H9 (cell line): ENCODE results near the gene VEGFA. TPM values are rescaled to one million over a fixed set of nuclear protein-coding genes. Genes with fewer than 3 reads are reported as not detected.

Experiments
- DNase-seq: peaks from one replicate; pipeline ENCODE4 v3.0.0-alpha.2; 2017
- H2AFZ ChIP-seq: one replicate; pipeline ENCODE4 v1.6.1; 2013; ENCODE audit warnings: mild to moderate bottlenecking, low read length, control low read depth, moderate library complexity
- H2AK5ac ChIP-seq: 2 replicates; pipeline ENCODE4 v1.6.1; 2013; ENCODE audit warnings: low read length, control low read depth, mixed read lengths; ENCODE audit not compliant: insufficient read length
- H2BK120ac ChIP-seq: one replicate; pipeline ENCODE4 v1.6.1; 2013; ENCODE audit warnings: low read depth, mild to moderate bottlenecking, low read length, control low read depth, inconsistent platforms; ENCODE audit not compliant: poor library complexity, severe bottlenecking
- H2BK12ac ChIP-seq: 2 replicates; pipeline ENCODE4 v1.6.1; 2013; ENCODE audit warnings: low read length, control low read depth, mixed read lengths, low read depth; ENCODE audit not compliant: insufficient read length
- H2BK15ac ChIP-seq: 2 replicates; pipeline ENCODE4 v1.6.1; 2013; ENCODE audit warnings: low read depth, low read length, control low read depth
- H2BK20ac ChIP-seq: one replicate; pipeline ENCODE4 v1.6.1; 2013; ENCODE audit warnings: low read depth, mild to moderate bottlenecking, low read length, control low read depth, inconsistent platforms; ENCODE audit not compliant: poor library complexity, severe bottlenecking
- H2BK5ac ChIP-seq: 2 replicates; pipeline ENCODE4 v1.6.1; 2013; ENCODE audit warnings: low read length, control low read depth, mixed read lengths; ENCODE audit not compliant: insufficient read length
- H3K14ac ChIP-seq: 2 replicates; pipeline ENCODE4 v1.6.1; 2013; ENCODE audit warnings: low read length, control low read depth; ENCODE audit not compliant: insufficient read depth
- H3K18ac ChIP-seq: 2 replicates; pipeline ENCODE4 v1.6.1; 2013; ENCODE audit warnings: low read depth, mild to moderate bottlenecking, mixed read lengths, low read length, control low read depth; ENCODE audit not compliant: insufficient read length
- H3K23ac ChIP-seq: 2 replicates; pipeline ENCODE4 v1.6.1; 2013; ENCODE audit warnings: low read length, control low read depth, mixed read lengths, low read depth; ENCODE audit not compliant: insufficient read length
- H3K23me2 ChIP-seq: 2 replicates; pipeline ENCODE4 v1.6.1; 2013; ENCODE audit warnings: low read depth, mild to moderate bottlenecking, mixed read lengths, low read length, control low read depth; ENCODE audit not compliant: insufficient read length, poor library complexity, severe bottlenecking
- H3K27ac ChIP-seq: 2 replicates; pipeline ENCODE4 v1.5.1; 2013; ENCODE audit warnings: low read length, control low read depth, mixed read lengths, low read depth; ENCODE audit not compliant: insufficient read length
- H3K27me3 ChIP-seq: 2 replicates; pipeline ENCODE4 v1.6.1; 2013; ENCODE audit warnings: low read length, control low read depth, inconsistent platforms; ENCODE audit not compliant: insufficient read depth
- H3K4ac ChIP-seq: 2 replicates; pipeline ENCODE4 v1.6.1; 2013; ENCODE audit warnings: low read depth, mild to moderate bottlenecking, control low read depth, inconsistent platforms, low read length, moderate library complexity
- H3K4me1 ChIP-seq: 2 replicates; pipeline ENCODE4 v1.6.1; 2013; ENCODE audit warnings: low read length, control low read depth, inconsistent platforms; ENCODE audit not compliant: insufficient read depth
- H3K4me2 ChIP-seq: 2 replicates; pipeline ENCODE4 v1.6.1; 2013; ENCODE audit warnings: low read length, control low read depth, mixed read lengths; ENCODE audit not compliant: insufficient read length, insufficient read depth
- H3K56ac ChIP-seq: 2 replicates; pipeline ENCODE4 v1.6.1; 2013; ENCODE audit warnings: low read depth, mild to moderate bottlenecking, mixed read lengths, low read length, control low read depth; ENCODE audit not compliant: insufficient read length
- H3K79me1 ChIP-seq: 2 replicates; pipeline ENCODE4 v1.6.1; 2013; ENCODE audit warnings: low read depth, mild to moderate bottlenecking, moderate library complexity, low read length, control low read depth, inconsistent platforms; ENCODE audit not compliant: insufficient read depth, poor library complexity, severe bottlenecking
- H3K79me2 ChIP-seq: 2 replicates; pipeline ENCODE4 v1.6.1; 2013; ENCODE audit warnings: low read length, control low read depth, inconsistent platforms; ENCODE audit not compliant: insufficient read depth
- H3K9ac ChIP-seq: 2 replicates; pipeline ENCODE4 v1.6.1; 2013; ENCODE audit warnings: low read length, control low read depth, mixed read lengths; ENCODE audit not compliant: insufficient read length; ENCODE audit errors: extremely low read depth
- H3K9me3 ChIP-seq: one replicate; pipeline ENCODE4 v1.6.1; 2013; ENCODE audit warnings: low read depth, low read length, inconsistent platforms; ENCODE audit not compliant: control insufficient read depth
- H3T11ph ChIP-seq: one replicate; pipeline ENCODE4 v1.6.1; 2013; ENCODE audit warnings: mild to moderate bottlenecking, low read length, control low read depth, inconsistent platforms
- H4K20me1 ChIP-seq: one replicate; pipeline ENCODE4 v1.6.1; 2013; ENCODE audit not compliant: control insufficient read depth, insufficient read length, insufficient read depth
- H4K5ac ChIP-seq: 2 replicates; pipeline ENCODE4 v1.6.1; 2013; ENCODE audit warnings: low read depth, mild to moderate bottlenecking, mixed read lengths, low read length, control low read depth; ENCODE audit not compliant: insufficient read length
- H4K8ac ChIP-seq: replicated peaks from 2 replicates; pipeline ENCODE4 v1.6.1; 2013; ENCODE audit warnings: low read length, control low read depth, mixed read lengths, low read depth; ENCODE audit not compliant: insufficient read length
- H4K91ac ChIP-seq: 2 replicates; pipeline ENCODE4 v1.6.1; 2013; ENCODE audit warnings: low read depth, mild to moderate bottlenecking, moderate library complexity, mixed read lengths, low read length, control low read depth; ENCODE audit not compliant: insufficient read length
- H3K27ac Mint-ChIP-seq, 3 experiments: 2 replicates in 2 of 3; 3 replicates in 1 of 3; pipeline ENCODE4 v1.8.0; 2020 to 2021; ENCODE audit warnings: mixed read lengths in 3 of 3, mild to moderate bottlenecking in 1 of 3, moderate library complexity in 1 of 3
- H3K27me3 Mint-ChIP-seq: 2 replicates; pipeline ENCODE4 v1.8.0; 2021; ENCODE audit warnings: low read depth, mild to moderate bottlenecking, moderate library complexity, mixed read lengths
- H3K36me3 Mint-ChIP-seq, 3 experiments: 2 replicates in 2 of 3; 3 replicates in 1 of 3; pipeline ENCODE4 v1.8.0; 2020 to 2021; ENCODE audit warnings: low read depth in 3 of 3, mixed read lengths in 3 of 3; ENCODE audit not compliant: insufficient read depth in 1 of 3
- H3K4me1 Mint-ChIP-seq, 2 experiments: 2 replicates each; pipeline ENCODE4 v1.8.0; 2020; ENCODE audit warnings: mixed read lengths in 2 of 2
- H3K4me3 Mint-ChIP-seq, 2 experiments: 2 replicates in 1 of 2; 3 replicates in 1 of 2; pipeline ENCODE4 v1.8.0; 2020 to 2021; ENCODE audit warnings: mild to moderate bottlenecking in 2 of 2, mixed read lengths in 2 of 2, moderate library complexity in 1 of 2
- H3K9me3 Mint-ChIP-seq, 2 experiments: 2 replicates in 1 of 2; 3 replicates in 1 of 2; pipeline ENCODE4 v1.8.0; 2020; ENCODE audit warnings: mild to moderate bottlenecking in 2 of 2, mixed read lengths in 2 of 2, moderate library complexity in 1 of 2
- CTCF ChIP-seq: fragments of 200-600 bp; sonication (generic); conservative IDR thresholded peaks from 3 replicates; pipeline ENCODE4 v1.8.0; 2021; ENCODE audit warnings: antibody characterized with exemption, mild to moderate bottlenecking
- WGBS: extraction: QIAGEN DNeasy Blood & Tissue Kit; methylation state at CpG from one replicate; pipeline ENCODE4 v1.1.7; 2013; ENCODE audit warnings: missing lambda C conversion rate, low lambda C conversion rate, mixed read lengths; ENCODE audit not compliant: insufficient read length; ENCODE audit errors: extremely low coverage; 5-methylcytosine and 5-hydroxymethylcytosine counted together
- total RNA-seq: library from RNA; stranded (reverse); gene quantifications from 2 replicates; pipeline ENCODE4 v1.2.1, GENCODE V29; 2021

Gene VEGFA
- total RNA-seq, 1 experiment from 2014 or later: 47.9 TPM

DNA sequence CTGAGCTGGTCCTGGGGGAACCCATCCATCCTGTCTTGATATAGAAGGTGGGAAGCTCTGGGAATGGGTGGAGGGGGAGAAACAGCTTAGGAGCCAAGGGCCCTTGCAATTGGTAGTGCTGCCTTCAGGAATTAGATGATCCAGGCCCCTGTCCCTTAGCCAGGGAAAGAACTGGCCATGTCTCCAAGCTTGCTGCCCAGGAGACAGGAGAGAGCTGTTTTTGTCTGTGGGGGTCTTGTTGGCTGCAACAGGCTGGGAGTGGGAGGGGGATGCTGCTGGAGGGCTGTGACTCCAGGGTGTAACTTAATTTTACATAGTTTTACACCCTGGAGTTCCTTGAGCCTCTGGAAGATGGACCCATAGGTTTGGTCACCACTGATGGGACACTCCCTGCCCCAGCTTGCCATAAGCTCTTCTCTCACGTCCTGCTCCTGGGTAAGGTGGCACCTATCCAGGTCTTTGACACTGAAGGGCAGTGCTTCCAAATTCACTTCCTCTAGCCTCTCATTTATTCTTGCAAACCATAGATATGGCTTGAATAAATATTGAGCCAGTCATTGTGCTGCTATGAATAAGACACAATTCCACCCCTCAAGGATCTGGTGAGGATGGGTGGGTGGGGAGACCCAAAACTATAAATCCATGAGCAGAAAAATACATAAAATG lies 16.8 kb downstream of the VEGFA start:
- H3T11ph ChIP-seq: no peak overlapping the region
- no peaks in the 10 kb centered on the region for H3K4me1 ChIP-seq
- no peak overlapping the region for H4K91ac ChIP-seq
- no peak overlapping the region for H2BK5ac ChIP-seq
- no peaks in the 10 kb centered on the region for H4K20me1 ChIP-seq
- H3K23ac ChIP-seq: no peak overlapping the region
- no peaks in the 10 kb centered on the region for H3K23me2 ChIP-seq
- H3K9me3 ChIP-seq: no peaks in the 10 kb centered on the region
- no peak overlapping the region for H3K9ac ChIP-seq
- H2BK15ac ChIP-seq: no peak overlapping the region
- H3K79me2 ChIP-seq: no peaks in the 10 kb centered on the region
- no peak overlapping the region for H4K5ac ChIP-seq
- no peaks in the 10 kb centered on the region for H3K27me3 ChIP-seq
- no peak overlapping the region for H2AFZ ChIP-seq
- no peak overlapping the region for H3K18ac ChIP-seq
- no peak overlapping the region for H3K4ac ChIP-seq
- H3K36me3 Mint-ChIP-seq: peaks cover 17 to 44% (median 42%) of the 10 kb centered on the region in 3 experiments
- H2BK120ac ChIP-seq: no peak overlapping the region
- no peak overlapping the region for H2BK20ac ChIP-seq
- no peak for DNase-seq
- H3K4me2 ChIP-seq: no peak overlapping the region
- no peak overlapping the region for H3K56ac ChIP-seq
- H4K8ac ChIP-seq: no peak overlapping the region
- H3K27ac Mint-ChIP-seq: peak overlapping the region in 1 of 3 experiments; percentile 39; a peak in 1 of 7 replicates
- no peaks in the 10 kb centered on the region for H3K9me3 Mint-ChIP-seq
- H3K14ac ChIP-seq: no peak overlapping the region
- TF ChIP-seq CTCF: no peak
- 0 out of 2 replicates have a peak, but pooled peaks cover under 1% of the 10 kb centered on the region for H3K27me3 Mint-ChIP-seq
- H2BK12ac ChIP-seq: no peak overlapping the region
- no peak overlapping the region for H2AK5ac ChIP-seq
- H3K4me3 Mint-ChIP-seq: no peak overlapping the region
- WGBS: no CpG with 5 or more reads among the region's 1 CpG
- H3K79me1 ChIP-seq: peaks cover 4% of the 10 kb centered on the region
- no peak overlapping the region for H3K27ac ChIP-seq
- H3K4me1 Mint-ChIP-seq: no peaks in the 10 kb centered on the region
